ENCODE data around the gene MCRS1.

GRCh38 chr12:49542592-49543160, 25.3 kb downstream of the MCRS1 start:
- TF ChIP-seq CTCF (conservative IDR thresholded peaks at IDR 0.05; ENCODE audit: low read length): no peak
- no peak for TF ChIP-seq EZH2phosphoT487 (IDR thresholded peaks at IDR 0.05; ENCODE audit: borderline replicate concordance, low read depth, low read length)

Data from OCI-LY7 (cell line).